Retinal pigment epithelial cell (primary cell): ENCODE data around the gene OXGR1.

Experiments
- DNase-seq: peaks from one replicate; pipeline ENCODE4 v3.0.0-alpha.2; 2010; ENCODE audit warnings: low read depth
- H3K4me3 ChIP-seq: 2 replicates; pipeline ENCODE4 v1.5.1; 2011; ENCODE audit warnings: mild to moderate bottlenecking, low read length, control low read depth, moderate library complexity
- TF ChIP-seq, protein P1 (sequence below): conservative IDR thresholded peaks from 2 replicates; pipeline ENCODE4 v1.5.1; 2011; ENCODE audit warnings: low read depth, low read length, control low read depth, inconsistent platforms

The OXGR1 gene

DNA sequence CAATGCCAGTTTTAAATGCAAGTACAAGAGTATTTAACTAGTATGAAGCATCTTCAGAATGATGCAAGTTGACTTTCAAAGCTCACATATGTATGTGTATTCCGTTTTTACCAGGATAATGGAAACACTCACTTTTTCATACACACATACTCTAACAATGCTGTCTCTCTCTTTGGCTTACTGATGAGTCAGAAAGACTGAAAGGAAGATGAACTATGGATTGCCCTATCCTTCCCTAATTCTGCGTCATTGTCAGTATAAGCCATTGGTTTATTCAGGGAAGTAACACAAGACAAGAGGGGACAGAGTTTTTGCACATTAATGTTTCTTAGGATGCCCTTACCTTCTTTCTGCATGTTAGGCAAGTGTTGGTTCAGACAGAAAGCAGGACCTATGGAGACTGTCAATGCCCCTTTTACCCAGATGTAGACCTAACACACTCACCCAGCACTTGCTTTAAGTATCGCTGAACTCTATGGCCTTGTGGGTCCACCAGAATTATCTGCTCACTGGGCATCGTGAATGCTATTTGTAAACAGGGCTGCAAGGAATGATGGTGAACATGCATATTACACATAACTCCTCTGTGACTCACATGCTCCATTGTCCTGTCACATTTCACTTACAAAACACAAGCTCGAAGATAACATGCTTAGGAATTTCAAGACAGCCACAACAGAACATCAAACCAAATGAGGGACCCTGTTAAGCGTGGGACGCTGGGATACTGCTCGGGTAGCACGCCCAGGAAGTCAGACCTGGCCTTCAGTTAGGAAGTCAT, 10.0 kb upstream of the OXGR1 start:
- no peak for DNase-seq
- H3K4me3 ChIP-seq, result no peak overlapping the region
- TF ChIP-seq, protein P1, sequence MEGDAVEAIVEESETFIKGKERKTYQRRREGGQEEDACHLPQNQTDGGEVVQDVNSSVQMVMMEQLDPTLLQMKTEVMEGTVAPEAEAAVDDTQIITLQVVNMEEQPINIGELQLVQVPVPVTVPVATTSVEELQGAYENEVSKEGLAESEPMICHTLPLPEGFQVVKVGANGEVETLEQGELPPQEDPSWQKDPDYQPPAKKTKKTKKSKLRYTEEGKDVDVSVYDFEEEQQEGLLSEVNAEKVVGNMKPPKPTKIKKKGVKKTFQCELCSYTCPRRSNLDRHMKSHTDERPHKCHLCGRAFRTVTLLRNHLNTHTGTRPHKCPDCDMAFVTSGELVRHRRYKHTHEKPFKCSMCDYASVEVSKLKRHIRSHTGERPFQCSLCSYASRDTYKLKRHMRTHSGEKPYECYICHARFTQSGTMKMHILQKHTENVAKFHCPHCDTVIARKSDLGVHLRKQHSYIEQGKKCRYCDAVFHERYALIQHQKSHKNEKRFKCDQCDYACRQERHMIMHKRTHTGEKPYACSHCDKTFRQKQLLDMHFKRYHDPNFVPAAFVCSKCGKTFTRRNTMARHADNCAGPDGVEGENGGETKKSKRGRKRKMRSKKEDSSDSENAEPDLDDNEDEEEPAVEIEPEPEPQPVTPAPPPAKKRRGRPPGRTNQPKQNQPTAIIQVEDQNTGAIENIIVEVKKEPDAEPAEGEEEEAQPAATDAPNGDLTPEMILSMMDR, result no peak

DNA sequence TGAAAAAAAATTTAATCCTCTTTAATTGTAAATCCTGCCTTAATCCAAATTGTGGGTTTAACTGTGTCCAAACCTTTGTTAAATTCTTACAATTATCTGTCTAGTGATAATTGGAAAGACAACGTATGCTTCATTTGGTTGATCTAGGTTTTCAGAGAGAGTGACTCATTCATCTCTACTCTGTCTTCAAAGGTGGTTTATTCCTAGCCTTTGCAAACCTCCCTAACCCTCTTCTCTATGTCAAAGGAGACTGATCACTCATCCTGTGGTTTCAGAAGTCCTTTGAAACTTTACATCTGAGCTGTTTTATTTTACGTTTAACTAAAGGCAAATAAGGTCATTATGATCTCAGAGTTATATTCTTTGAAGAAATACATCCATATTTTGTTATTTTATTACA, 8.8 kb upstream of the OXGR1 start:
- DNase-seq, result no peak
- TF ChIP-seq, protein P1, result no peak
- no peak overlapping the region for H3K4me3 ChIP-seq

DNA sequence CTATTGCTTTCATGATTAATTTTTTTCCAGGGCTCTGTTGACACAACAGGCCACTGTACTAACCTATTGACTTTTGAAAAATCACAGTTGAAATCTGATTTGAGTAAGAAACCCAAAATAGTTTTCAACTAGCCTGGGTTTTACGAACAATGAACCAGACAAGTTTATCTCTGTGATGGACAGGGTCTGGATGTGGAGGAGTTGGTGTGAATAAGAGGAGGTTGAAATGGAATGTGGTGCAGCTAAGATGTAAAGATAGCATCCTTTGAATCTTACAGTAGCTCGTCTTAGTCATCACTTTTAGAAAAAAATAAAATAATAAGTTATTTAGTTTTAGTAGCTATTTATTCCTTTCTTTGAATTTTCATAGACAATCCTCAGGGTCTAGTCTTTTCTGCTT, 8.3 kb upstream of the OXGR1 start:
- no peak for DNase-seq
- TF ChIP-seq, protein P1, result no peak
- no peak overlapping the region for H3K4me3 ChIP-seq

DNA sequence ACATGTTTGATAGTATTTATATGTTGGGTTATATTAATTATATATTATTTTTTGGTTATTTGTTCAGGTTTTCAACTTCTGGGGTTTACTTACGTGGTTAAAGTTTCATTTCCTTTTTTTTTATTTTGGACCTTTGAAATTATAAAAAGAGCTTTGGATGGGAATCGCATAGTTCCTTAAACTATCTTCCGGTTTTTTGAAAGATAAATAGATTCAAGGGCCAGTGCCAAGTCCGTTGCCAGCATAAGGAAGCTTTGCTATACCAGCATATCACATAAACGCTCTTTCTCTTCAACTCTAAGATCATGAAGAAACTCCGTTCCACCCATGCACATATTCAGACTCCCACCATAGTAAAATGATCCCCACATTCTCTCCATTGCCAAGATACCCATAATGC, 7.4 kb upstream of the OXGR1 start:
- DNase-seq, result no peak
- no peak overlapping the region for H3K4me3 ChIP-seq
- TF ChIP-seq, protein P1, result no peak

DNA sequence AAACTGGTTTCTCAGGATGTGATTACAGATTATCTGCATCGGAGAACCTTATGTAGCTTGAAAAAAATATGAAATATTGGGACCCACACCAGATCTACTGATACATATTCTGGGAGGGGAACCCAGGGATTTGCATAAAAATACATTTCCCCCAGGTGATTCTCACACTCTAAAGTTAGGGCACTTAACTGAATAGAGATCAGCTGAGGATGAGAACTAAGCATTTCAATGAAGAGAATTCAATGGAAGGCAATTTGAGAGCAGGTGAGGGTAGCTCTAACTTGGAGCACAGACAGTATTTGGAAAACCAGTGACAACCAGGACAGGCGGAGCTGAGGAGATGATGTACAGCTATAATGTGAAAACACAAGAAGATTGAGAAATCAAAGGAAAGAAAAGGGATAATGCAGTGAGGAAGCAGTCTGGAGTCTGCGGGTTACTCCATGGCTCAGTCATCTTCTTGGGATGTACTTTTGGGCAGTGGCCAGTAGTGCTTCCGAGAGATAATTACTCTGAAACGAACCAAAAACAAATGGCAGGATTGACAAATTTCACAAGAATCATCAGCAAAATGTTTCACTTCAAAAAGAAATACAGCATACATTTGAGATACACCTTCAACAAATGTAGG, 6.1 kb upstream of the OXGR1 start:
- TF ChIP-seq, protein P1, result no peak
- no peak for DNase-seq
- no peak overlapping the region for H3K4me3 ChIP-seq

DNA sequence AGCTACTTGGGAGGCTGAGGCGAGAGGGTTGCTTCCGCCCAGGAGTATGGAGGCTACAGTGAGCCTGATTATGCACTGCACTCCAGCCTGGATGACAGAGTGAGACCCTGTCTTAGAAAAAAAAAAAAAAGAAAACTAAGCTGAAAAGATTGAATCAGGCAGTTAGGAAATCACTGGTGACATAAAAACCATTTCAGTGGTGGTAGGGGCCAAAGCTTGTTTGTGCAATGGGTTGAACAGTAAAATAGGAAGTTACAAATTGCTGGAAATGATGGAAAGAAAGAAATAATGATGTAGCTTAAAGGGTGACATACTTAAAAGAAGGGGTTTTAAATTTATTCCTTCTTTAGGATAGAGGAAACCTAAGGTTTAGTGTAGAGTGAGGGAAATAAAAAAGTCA, 4.8 kb upstream of the OXGR1 start:
- TF ChIP-seq, protein P1, result no peak
- no peak for DNase-seq
- no peak overlapping the region for H3K4me3 ChIP-seq

GRCh38 chr13:96998051-96998450, 3.8 kb upstream of the OXGR1 start:
- TF ChIP-seq, protein P1, result no peak
- no peak overlapping the region for H3K4me3 ChIP-seq
- DNase-seq, result no peak
